ENCODE results near the gene CITED1.

Gene CITED1

GRCh38 chrX:72270316-72270866 lies 35.3 kb downstream of the CITED1 start:
- H3K36me3 ChIP-seq (ENCODE audit: control insufficient read depth, insufficient read depth, low read length): peaks cover 33% of the 10 kb centered on the region; the same call in 1 of the 2 replicates
- no peaks in the 10 kb centered on the region; the same call in 1 of the 2 replicates for H3K4me1 ChIP-seq (ENCODE audit: control insufficient read depth, insufficient read depth, low read length)
- no peaks in the 10 kb centered on the region for H3K27me3 ChIP-seq (ENCODE audit: control insufficient read depth, insufficient read depth, low read length)
- H3K9me3 ChIP-seq (ENCODE audit: control insufficient read depth, insufficient read depth, low read length): no peaks in the 10 kb centered on the region
- no peak for DNase-seq (ENCODE audit: low read depth, low spot score)
- no peak overlapping the region for H3K27ac ChIP-seq (ENCODE audit: low read length)
- no CpG with 5 or more reads among the region's 5 CpGs for WGBS (ENCODE audit: insufficient coverage, insufficient read length)
- no peak overlapping the region for H3K4me3 ChIP-seq (ENCODE audit: low read length)

GRCh38 chrX:72269671-72270251 lies 36.0 kb downstream of the CITED1 start:
- Histone ChIP-seq H3K9me3 (ENCODE audit: control insufficient read depth, insufficient read depth, low read length) (no peaks in the 10 kb centered on the region), H3K4me3 (ENCODE audit: low read length) (no peak overlapping the region), H3K27me3 (ENCODE audit: control insufficient read depth, insufficient read depth, low read length) (no peaks in the 10 kb centered on the region), H3K27ac (ENCODE audit: low read length) (no peak overlapping the region), H3K4me1 (ENCODE audit: control insufficient read depth, insufficient read depth, low read length) (no peaks in the 10 kb centered on the region), H3K36me3 (ENCODE audit: control insufficient read depth, insufficient read depth, low read length) (peaks cover 33% of the 10 kb centered on the region; the same call in 1 of the 2 replicates)
- WGBS (ENCODE audit: insufficient coverage, insufficient read length): no CpG with 5 or more reads among the region's 3 CpGs
- DNase-seq (ENCODE audit: low read depth, low spot score): no peak

- no peak for DNase-seq (ENCODE audit: low read depth, low spot score)
- Histone ChIP-seq H3K36me3 (ENCODE audit: control insufficient read depth, insufficient read depth, low read length) (peaks cover 28% of the 10 kb centered on the region; the same call in 1 of the 2 replicates), H3K4me3 (ENCODE audit: low read length) (no peak overlapping the region), H3K9me3 (ENCODE audit: control insufficient read depth, insufficient read depth, low read length) (no peaks in the 10 kb centered on the region), H3K4me1 (ENCODE audit: control insufficient read depth, insufficient read depth, low read length) (no peaks in the 10 kb centered on the region), H3K27me3 (ENCODE audit: control insufficient read depth, insufficient read depth, low read length) (no peaks in the 10 kb centered on the region), H3K27ac (ENCODE audit: low read length) (no peak overlapping the region)
- no CpG with 5 or more reads among the region's 2 CpGs for WGBS (ENCODE audit: insufficient coverage, insufficient read length)
Observed at GRCh38 chrX:72268597-72269365, 36.9 kb downstream of the CITED1 start.

GRCh38 chrX:72265263-72265662 lies 40.5 kb downstream of the CITED1 start:
- no peaks in the 10 kb centered on the region for H3K27me3 ChIP-seq (ENCODE audit: control insufficient read depth, insufficient read depth, low read length)
- no peak for DNase-seq (ENCODE audit: low read depth, low spot score)
- H3K27ac ChIP-seq (ENCODE audit: low read length): no peak overlapping the region
- no peak overlapping the region for H3K4me3 ChIP-seq (ENCODE audit: low read length)
- no peaks in the 10 kb centered on the region for H3K9me3 ChIP-seq (ENCODE audit: control insufficient read depth, insufficient read depth, low read length)
- no peaks in the 10 kb centered on the region for H3K4me1 ChIP-seq (ENCODE audit: control insufficient read depth, insufficient read depth, low read length)
- peaks cover 3% of the 10 kb centered on the region; the same call in 1 of the 2 replicates for H3K36me3 ChIP-seq (ENCODE audit: control insufficient read depth, insufficient read depth, low read length)
- no CpG with 5 or more reads among the region's 3 CpGs for WGBS (ENCODE audit: insufficient coverage, insufficient read length)

- no CpG with 5 or more reads among the region's 7 CpGs for WGBS (ENCODE audit: insufficient coverage, insufficient read length)
- H3K4me3 ChIP-seq (ENCODE audit: low read length): no peak overlapping the region
- H3K36me3 ChIP-seq (ENCODE audit: control insufficient read depth, insufficient read depth, low read length): no peaks in the 10 kb centered on the region
- no peaks in the 10 kb centered on the region for H3K9me3 ChIP-seq (ENCODE audit: control insufficient read depth, insufficient read depth, low read length)
- no peaks in the 10 kb centered on the region for H3K27me3 ChIP-seq (ENCODE audit: control insufficient read depth, insufficient read depth, low read length)
- no peak for DNase-seq (ENCODE audit: low read depth, low spot score)
- no peak overlapping the region for H3K27ac ChIP-seq (ENCODE audit: low read length)
- H3K4me1 ChIP-seq (ENCODE audit: control insufficient read depth, insufficient read depth, low read length): no peaks in the 10 kb centered on the region
Observed at GRCh38 chrX:72262077-72262476, 43.6 kb downstream of the CITED1 start.

- no peak overlapping the region for H3K27ac ChIP-seq (ENCODE audit: low read length)
Observed at GRCh38 chrX:72260448-72260847, 45.3 kb downstream of the CITED1 start.

GRCh38 chrX:72258174-72258573 lies 47.5 kb downstream of the CITED1 start:
- Histone ChIP-seq H3K4me3 (ENCODE audit: low read length) (no peak overlapping the region), H3K9me3 (ENCODE audit: control insufficient read depth, insufficient read depth, low read length) (no peaks in the 10 kb centered on the region), H3K27ac (ENCODE audit: low read length) (no peak overlapping the region), H3K4me1 (ENCODE audit: control insufficient read depth, insufficient read depth, low read length) (no peaks in the 10 kb centered on the region; the same call in 1 of the 2 replicates), H3K36me3 (ENCODE audit: control insufficient read depth, insufficient read depth, low read length) (no peaks in the 10 kb centered on the region), H3K27me3 (ENCODE audit: control insufficient read depth, insufficient read depth, low read length) (no peaks in the 10 kb centered on the region)
- DNase-seq (ENCODE audit: low read depth, low spot score): no peak
- WGBS (ENCODE audit: insufficient coverage, insufficient read length): no CpG with 5 or more reads among the region's 7 CpGs

More at GRCh38 chrX:72260448-72260847, 45.3 kb downstream of the CITED1 start:
- H3K4me3 ChIP-seq (ENCODE audit: low read length): no peak overlapping the region
- no peak for DNase-seq (ENCODE audit: low read depth, low spot score)
- H3K9me3 ChIP-seq (ENCODE audit: control insufficient read depth, insufficient read depth, low read length): no peaks in the 10 kb centered on the region
- H3K36me3 ChIP-seq (ENCODE audit: control insufficient read depth, insufficient read depth, low read length): no peaks in the 10 kb centered on the region
- no peaks in the 10 kb centered on the region for H3K4me1 ChIP-seq (ENCODE audit: control insufficient read depth, insufficient read depth, low read length)
- no peaks in the 10 kb centered on the region for H3K27me3 ChIP-seq (ENCODE audit: control insufficient read depth, insufficient read depth, low read length)
- WGBS (ENCODE audit: insufficient coverage, insufficient read length): no CpG with 5 or more reads among the region's 4 CpGs

- Histone ChIP-seq H3K9me3 (ENCODE audit: control insufficient read depth, insufficient read depth, low read length) (no peaks in the 10 kb centered on the region), H3K4me3 (ENCODE audit: low read length) (no peak overlapping the region), H3K27me3 (ENCODE audit: control insufficient read depth, insufficient read depth, low read length) (no peaks in the 10 kb centered on the region), H3K4me1 (ENCODE audit: control insufficient read depth, insufficient read depth, low read length) (no peaks in the 10 kb centered on the region; the same call in 1 of the 2 replicates), H3K27ac (ENCODE audit: low read length) (no peak overlapping the region), H3K36me3 (ENCODE audit: control insufficient read depth, insufficient read depth, low read length) (no peaks in the 10 kb centered on the region)
- DNase-seq (ENCODE audit: low read depth, low spot score): no peak
- no CpG with 5 or more reads among the region's 7 CpGs for WGBS (ENCODE audit: insufficient coverage, insufficient read length)
Observed at GRCh38 chrX:72255864-72256263, 49.9 kb downstream of the CITED1 start.

- H3K4me1 ChIP-seq (ENCODE audit: control insufficient read depth, insufficient read depth, low read length): no peaks in the 10 kb centered on the region; the same call in 1 of the 2 replicates
- no peaks in the 10 kb centered on the region for H3K36me3 ChIP-seq (ENCODE audit: control insufficient read depth, insufficient read depth, low read length)
- H3K9me3 ChIP-seq (ENCODE audit: control insufficient read depth, insufficient read depth, low read length): no peaks in the 10 kb centered on the region
- no peak overlapping the region for H3K4me3 ChIP-seq (ENCODE audit: low read length)
- DNase-seq (ENCODE audit: low read depth, low spot score): no peak
- H3K27me3 ChIP-seq (ENCODE audit: control insufficient read depth, insufficient read depth, low read length): no peaks in the 10 kb centered on the region
- WGBS (ENCODE audit: insufficient coverage, insufficient read length): no CpG with 5 or more reads among the region's 24 CpGs
- H3K27ac ChIP-seq (ENCODE audit: low read length): no peak overlapping the region
Observed at GRCh38 chrX:72255445-72255844, 50.3 kb downstream of the CITED1 start.

- Histone ChIP-seq H3K9me3 (ENCODE audit: control insufficient read depth, insufficient read depth, low read length) (no peaks in the 10 kb centered on the region), H3K4me3 (ENCODE audit: low read length) (no peak overlapping the region), H3K4me1 (ENCODE audit: control insufficient read depth, insufficient read depth, low read length) (no peaks in the 10 kb centered on the region; the same call in 1 of the 2 replicates), H3K27me3 (ENCODE audit: control insufficient read depth, insufficient read depth, low read length) (no peaks in the 10 kb centered on the region), H3K36me3 (ENCODE audit: control insufficient read depth, insufficient read depth, low read length) (no peaks in the 10 kb centered on the region), H3K27ac (ENCODE audit: low read length) (no peak overlapping the region)
- no CpG with 5 or more reads among the region's 17 CpGs for WGBS (ENCODE audit: insufficient coverage, insufficient read length)
- DNase-seq (ENCODE audit: low read depth, low spot score): no peak
Observed at GRCh38 chrX:72254816-72255215, 50.9 kb downstream of the CITED1 start.
